HEK293T (cell line): ENCODE data around the gene HS3ST6.

Source experiments
- ELF4 ChIP-seq: fragments of 450-650 bp; IDR thresholded peaks from 2 replicates; pipeline ENCODE4 v1.6.1; 2017; ENCODE audit warnings: antibody characterized with exemption
- FOXA1 ChIP-seq: fragments of 450-650 bp; IDR thresholded peaks from 2 replicates; pipeline ENCODE4 v1.6.1; 2016; ENCODE audit warnings: mild to moderate bottlenecking
- FOXK2 ChIP-seq: fragments of 450-650 bp; IDR thresholded peaks from 2 replicates; pipeline ENCODE4 v1.6.1; 2016; ENCODE audit warnings: mild to moderate bottlenecking
- FOXM1 ChIP-seq: fragments of 450-650 bp; IDR thresholded peaks from 2 replicates; pipeline ENCODE4 v1.6.1; 2017; ENCODE audit warnings: mild to moderate bottlenecking, borderline replicate concordance
- L3MBTL2 ChIP-seq: fragments of 450-650 bp; conservative IDR thresholded peaks from 2 replicates; pipeline ENCODE4 v1.6.1; 2016; ENCODE audit warnings: mild to moderate bottlenecking
- LEF1 ChIP-seq: fragments of 450-650 bp; IDR thresholded peaks from 2 replicates; pipeline ENCODE4 v1.6.1; 2017; ENCODE audit warnings: mild to moderate bottlenecking, borderline replicate concordance
- SUZ12 ChIP-seq: fragments of 450-650 bp; IDR thresholded peaks from 2 replicates; pipeline ENCODE4 v1.6.1; 2016; ENCODE audit warnings: mild to moderate bottlenecking

DNA sequence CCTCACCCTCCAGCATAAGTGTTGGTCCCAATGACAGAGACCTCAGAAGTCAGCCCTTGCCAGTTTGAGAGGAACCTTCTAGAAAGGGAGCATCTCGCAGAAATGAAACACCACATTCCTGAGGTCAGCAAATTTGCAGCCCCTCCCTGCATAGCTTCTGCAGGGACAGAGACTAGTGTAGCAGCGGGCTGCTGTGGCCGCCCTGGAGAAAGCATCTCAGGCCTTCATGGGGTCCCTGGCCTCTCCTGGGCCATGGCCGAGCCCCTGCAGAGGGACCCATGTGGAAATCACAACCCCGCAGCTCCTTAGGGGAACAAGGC, 11.4 kb downstream of the HS3ST6 start:
- TF ChIP-seq LEF1 (no peak), FOXM1 (no peak), SUZ12 (no peak), FOXK2 (no peak), L3MBTL2 (no peak), FOXA1 (no peak), ELF4 (no peak)
